ENCODE results near the gene FANK1.
"Not testable (repeated sequence)": the region's sequence is repeated elsewhere in the genome, so short reads cannot be mapped to it uniquely, and the experiment has no call there.

FANK1 gene

DNA sequence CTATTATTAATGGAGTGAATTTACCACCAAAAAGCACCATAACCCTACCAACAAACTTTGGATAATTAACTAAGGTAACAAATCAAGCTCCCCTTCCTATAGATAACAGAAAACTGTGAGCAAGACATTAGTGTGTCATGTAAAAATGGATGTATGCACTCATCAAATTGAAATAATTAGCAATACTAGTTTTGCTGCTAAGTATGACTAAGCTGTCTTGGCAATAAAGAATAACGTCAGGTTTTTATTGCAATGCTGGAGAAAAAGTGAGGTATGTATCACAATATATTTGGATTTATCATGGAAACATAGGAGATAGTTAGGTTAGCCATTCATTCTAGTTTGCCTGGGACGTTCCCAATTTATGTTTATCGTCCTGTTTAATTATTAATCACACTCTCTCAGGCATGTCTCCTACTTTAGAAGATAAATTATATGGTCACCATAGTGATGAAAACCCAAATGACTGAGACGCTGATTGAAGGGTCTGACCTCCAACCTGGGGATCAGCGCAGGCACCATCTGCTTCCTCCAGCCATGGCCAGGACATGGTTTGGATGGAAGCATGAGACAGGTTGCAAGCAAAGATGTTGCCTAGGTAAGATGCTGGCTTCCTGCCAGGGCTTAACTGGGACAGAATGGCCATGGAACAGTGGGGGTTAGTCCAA, 125.6 kb downstream of the FANK1 start:
- DNase-seq = no peak
- CTCF ChIA-PET = no interaction called here
- Mint-ChIP-seq H3K9me3 (no peaks in the 10 kb centered on the region), H3K4me3 (no peak overlapping the region), H3K27me3 (no peaks in the 10 kb centered on the region), H3K4me1 (no peaks in the 10 kb centered on the region), H3K27ac (no peak overlapping the region), H3K36me3 (no peaks in the 10 kb centered on the region)

DNA sequence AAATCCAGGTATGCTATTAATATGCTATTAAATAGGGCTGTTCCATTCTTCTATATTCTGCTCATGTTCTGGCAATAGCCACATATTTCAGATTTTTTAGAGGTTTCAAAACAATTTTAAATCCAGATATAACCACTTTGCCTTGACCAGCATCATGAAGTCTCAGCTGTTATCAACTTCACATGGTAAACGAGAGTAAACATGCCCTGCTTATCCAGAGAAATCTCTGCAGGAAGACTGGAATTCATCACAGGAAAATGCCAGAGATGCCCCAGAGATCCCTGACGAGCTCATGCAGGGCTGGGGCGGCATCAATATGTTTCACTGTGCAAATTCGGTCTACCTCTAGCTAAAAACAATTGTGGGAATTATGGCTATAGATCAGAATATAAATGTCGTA, 126.5 kb downstream of the FANK1 start:
- Mint-ChIP-seq H3K27ac (no peak overlapping the region), H3K27me3 (no peaks in the 10 kb centered on the region), H3K9me3 (no peaks in the 10 kb centered on the region), H3K4me1 (no peaks in the 10 kb centered on the region), H3K4me3 (no peak overlapping the region), H3K36me3 (no peaks in the 10 kb centered on the region)
- CTCF ChIA-PET = no interaction called here
- no peak for DNase-seq

DNA sequence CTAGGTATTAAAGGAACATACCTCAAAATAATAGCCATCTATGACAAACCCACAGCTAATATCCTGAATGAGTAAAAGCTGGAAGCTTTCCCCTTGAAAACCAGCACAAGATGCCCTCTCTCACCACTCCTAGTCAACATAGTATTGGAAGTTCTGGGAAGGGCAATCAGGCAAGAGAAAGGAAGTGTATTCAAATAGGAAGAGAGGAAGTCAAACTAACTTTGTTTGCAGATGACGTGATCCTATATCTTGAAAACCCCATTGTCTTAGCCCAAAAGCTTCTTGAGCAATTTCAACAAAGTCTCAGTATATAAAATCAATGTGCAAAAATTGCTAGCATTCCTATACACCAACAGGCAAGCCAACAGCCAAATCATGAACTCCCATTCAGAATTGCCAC, 131.3 kb downstream of the FANK1 start:
- no peak for DNase-seq
- no peaks in the 10 kb centered on the region for H3K27me3 Mint-ChIP-seq
- H3K4me3 Mint-ChIP-seq = no peak overlapping the region
- no peaks in the 10 kb centered on the region for H3K4me1 Mint-ChIP-seq
- CTCF ChIA-PET = interaction anchor here (1.3 kb wide), 1 partner anchor 10 kb away, joined by 3 read pairs; no protein-coding TSS in a partner anchor
- H3K36me3 Mint-ChIP-seq = no peaks in the 10 kb centered on the region
- no peak overlapping the region for H3K27ac Mint-ChIP-seq
- peaks cover 5% of the 10 kb centered on the region for H3K9me3 Mint-ChIP-seq

DNA sequence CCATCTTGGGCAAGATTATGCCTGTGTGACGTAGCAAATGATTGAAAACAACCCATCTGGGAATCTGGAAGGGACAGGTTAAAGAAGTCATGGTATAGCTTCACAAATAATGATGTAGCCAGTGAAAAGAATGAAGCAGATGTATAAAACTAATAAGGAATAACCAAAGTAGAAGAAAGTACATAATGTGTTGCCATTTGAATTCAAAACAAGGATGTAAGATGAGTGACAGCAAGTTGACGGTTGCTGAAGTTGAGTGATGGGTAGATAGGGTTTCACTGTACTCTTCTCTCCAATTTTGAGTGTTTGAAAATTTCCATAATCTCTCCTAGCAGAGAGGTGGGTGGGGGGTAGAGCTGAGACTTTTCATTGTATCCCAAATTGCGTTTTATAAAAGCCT, 133.6 kb downstream of the FANK1 start:
- Mint-ChIP-seq H3K36me3 (no peaks in the 10 kb centered on the region), H3K27me3 (peaks cover 4% of the 10 kb centered on the region), H3K4me3 (no peak overlapping the region), H3K9me3 (peaks cover 5% of the 10 kb centered on the region), H3K4me1 (no peaks in the 10 kb centered on the region), H3K27ac (no peak overlapping the region)
- no peak for DNase-seq
- CTCF ChIA-PET = no interaction called here

DNA sequence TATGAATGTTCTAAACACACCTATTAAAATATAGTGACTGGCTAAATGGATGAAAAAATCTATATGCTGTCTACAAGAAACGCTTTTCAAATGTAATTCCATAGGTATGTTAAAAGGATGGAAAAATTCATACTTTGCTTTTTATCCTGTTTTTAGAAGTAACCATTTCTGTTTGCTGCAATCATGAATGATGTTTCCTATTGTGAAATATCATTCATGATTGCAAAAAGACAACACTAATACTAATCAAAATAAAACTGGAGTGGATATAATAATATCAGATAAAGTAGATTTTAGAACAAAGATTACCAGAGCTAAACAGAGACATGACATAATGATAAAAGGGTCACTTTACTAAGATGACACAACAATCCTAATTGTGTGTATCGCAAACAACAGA, 138.2 kb downstream of the FANK1 start:
- no peak for DNase-seq
- Mint-ChIP-seq H3K27me3 (peaks cover 4% of the 10 kb centered on the region), H3K4me3 (no peak overlapping the region), H3K27ac (no peak overlapping the region), H3K36me3 (no peaks in the 10 kb centered on the region), H3K9me3 (no peaks in the 10 kb centered on the region), H3K4me1 (no peaks in the 10 kb centered on the region)
- CTCF ChIA-PET = no interaction called here

DNA sequence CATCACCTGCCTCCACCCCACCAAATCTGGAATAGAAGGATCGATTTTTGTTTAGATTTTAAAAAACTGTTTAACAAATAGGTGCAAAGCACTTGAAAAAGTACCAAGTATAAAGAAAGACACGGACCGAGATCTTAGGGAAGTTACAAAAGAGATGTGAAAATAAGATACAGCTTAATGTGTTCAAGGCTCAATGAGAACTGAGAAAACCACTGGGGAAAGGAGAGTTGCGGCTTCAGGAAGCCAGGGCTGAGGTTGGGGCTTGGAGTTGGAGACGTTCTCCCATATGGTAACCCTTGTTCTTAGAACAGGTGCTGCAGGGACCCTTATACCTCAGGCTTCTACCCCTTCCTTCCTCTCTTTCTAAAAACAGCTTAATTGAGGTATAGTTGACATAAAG, 140.2 kb downstream of the FANK1 start:
- CTCF ChIA-PET = no interaction called here
- no peaks in the 10 kb centered on the region for H3K4me1 Mint-ChIP-seq
- no peak for DNase-seq
- H3K4me3 Mint-ChIP-seq = no peak overlapping the region
- no peaks in the 10 kb centered on the region for H3K9me3 Mint-ChIP-seq
- no peaks in the 10 kb centered on the region for H3K36me3 Mint-ChIP-seq
- H3K27me3 Mint-ChIP-seq = peaks cover 4% of the 10 kb centered on the region
- H3K27ac Mint-ChIP-seq = no peak overlapping the region

DNA sequence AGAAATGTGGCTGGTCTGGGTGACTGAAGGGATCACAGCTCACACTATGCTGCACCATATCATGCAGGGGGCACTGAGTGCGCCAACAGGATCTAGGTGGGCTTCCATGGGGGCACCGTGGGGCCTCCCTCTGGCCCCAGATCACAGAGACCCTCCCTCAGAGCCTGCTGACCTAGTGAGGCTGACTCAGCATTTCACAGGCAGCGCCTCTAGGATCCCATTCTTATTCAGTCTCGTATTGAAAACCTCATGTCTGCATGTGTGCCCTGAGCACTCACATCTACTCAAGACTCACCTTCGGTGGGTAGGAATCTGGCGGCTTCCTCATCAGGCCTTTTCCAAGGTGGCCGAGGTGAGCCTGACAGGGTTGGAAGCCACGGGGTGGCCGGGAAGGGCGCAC, 141.6 kb downstream of the FANK1 start:
- H3K27ac Mint-ChIP-seq = no peak overlapping the region
- no peak overlapping the region for H3K4me3 Mint-ChIP-seq
- H3K27me3 Mint-ChIP-seq = peaks cover 4% of the 10 kb centered on the region
- no peaks in the 10 kb centered on the region for H3K36me3 Mint-ChIP-seq
- H3K4me1 Mint-ChIP-seq = peaks cover 4% of the 10 kb centered on the region
- CTCF ChIA-PET = no interaction called here
- H3K9me3 Mint-ChIP-seq = no peaks in the 10 kb centered on the region
- no peak for DNase-seq

DNA sequence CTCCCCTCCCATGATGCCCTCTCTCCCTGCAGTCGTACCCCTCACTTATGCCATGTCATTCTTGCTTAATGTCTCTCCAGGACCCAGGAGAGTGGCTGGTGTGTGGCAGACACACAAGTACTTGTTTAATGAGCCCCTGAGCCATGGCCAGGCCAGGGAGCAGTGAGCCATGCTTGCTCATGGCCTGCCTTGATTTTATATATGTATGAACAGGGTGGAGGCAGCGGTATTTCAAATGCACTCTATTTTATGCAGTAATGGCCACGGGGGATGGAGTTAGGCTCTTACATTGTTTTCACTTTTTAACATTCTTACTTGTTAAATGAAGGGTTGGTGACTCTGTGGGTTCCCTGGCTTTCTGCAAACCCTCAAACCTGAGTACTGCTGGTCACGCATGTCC, 144.8 kb downstream of the FANK1 start:
- CTCF ChIA-PET = no interaction called here
- DNase-seq = no peak
- no peak overlapping the region for H3K4me3 Mint-ChIP-seq
- no peaks in the 10 kb centered on the region for H3K36me3 Mint-ChIP-seq
- H3K9me3 Mint-ChIP-seq = peaks cover 2% of the 10 kb centered on the region
- H3K4me1 Mint-ChIP-seq = peaks cover 4% of the 10 kb centered on the region
- no peak overlapping the region for H3K27ac Mint-ChIP-seq
- no peaks in the 10 kb centered on the region for H3K27me3 Mint-ChIP-seq

DNA sequence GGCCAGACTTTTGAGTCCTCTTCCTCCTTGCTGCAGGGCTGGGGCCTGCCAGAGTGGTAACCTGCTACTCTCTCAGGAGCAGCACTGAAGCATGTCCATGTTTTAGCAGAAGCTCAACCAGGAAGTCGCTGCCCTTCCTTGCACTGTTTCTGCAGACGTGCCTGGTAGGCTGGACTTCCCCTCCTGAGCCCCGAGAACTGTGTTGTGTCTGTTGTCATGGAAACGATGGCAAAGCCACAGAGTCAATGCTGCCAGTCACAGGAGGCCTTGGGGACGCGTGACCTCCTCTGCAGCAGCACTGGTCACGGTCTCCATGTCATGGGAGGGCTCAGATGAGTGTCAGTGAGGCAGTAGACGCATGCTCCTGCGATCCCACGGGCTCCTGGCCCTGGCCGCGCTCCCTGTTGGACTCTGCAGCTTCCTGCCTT, 145.5 kb downstream of the FANK1 start:
- CTCF ChIA-PET = no interaction called here
- H3K36me3 Mint-ChIP-seq = no peaks in the 10 kb centered on the region
- peaks cover 2% of the 10 kb centered on the region for H3K9me3 Mint-ChIP-seq
- DNase-seq = peak; percentile 60
- no peak overlapping the region for H3K4me3 Mint-ChIP-seq
- no peaks in the 10 kb centered on the region for H3K27me3 Mint-ChIP-seq
- peaks cover 4% of the 10 kb centered on the region for H3K4me1 Mint-ChIP-seq
- H3K27ac Mint-ChIP-seq = no peak overlapping the region

DNA sequence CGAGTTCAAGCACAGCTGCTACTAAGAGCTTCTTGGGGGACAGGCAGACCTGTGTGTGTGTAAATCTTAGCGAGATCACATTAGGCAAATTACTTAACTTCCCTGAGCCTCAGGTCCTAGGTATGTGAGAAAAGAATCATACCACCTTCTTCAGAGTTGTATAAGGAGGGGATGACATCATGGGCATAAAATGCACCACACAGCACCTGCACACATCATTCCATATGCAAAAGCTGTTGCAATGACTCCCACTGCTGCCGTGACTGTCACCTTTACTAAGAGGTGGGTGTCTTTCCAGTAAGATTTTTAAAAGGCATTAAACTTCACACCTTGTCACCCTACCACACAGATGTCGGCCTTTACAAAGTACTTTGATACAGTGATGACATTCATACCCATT, 146.0 kb downstream of the FANK1 start:
- H3K4me1 Mint-ChIP-seq = peaks cover 4% of the 10 kb centered on the region
- H3K9me3 Mint-ChIP-seq = peaks cover 2% of the 10 kb centered on the region
- H3K4me3 Mint-ChIP-seq = no peak overlapping the region
- CTCF ChIA-PET = no interaction called here
- H3K27me3 Mint-ChIP-seq = no peaks in the 10 kb centered on the region
- H3K36me3 Mint-ChIP-seq = no peaks in the 10 kb centered on the region
- H3K27ac Mint-ChIP-seq = no peak overlapping the region
- no peak for DNase-seq

DNA sequence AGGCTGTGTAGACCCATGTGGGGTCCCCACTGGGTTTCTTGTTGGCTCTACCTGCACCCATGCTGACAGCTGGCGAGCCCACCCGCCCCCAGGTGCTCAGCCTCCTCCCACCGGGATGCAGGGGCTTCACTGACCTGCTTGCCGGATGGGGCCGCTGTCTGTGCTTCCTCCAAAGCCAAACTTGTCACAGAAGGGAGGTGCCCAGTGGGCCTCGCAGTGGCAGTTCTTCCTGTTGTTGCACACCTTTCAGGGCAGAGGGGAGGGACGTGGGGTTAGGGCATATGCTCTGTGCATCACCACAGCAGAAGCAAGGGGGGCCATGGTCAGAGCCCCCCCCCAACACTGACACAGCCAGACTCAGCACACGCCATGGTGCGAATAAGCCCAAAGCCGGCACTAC, 146.5 kb downstream of the FANK1 start:
- DNase-seq = no peak
- Mint-ChIP-seq H3K9me3 (peaks cover 2% of the 10 kb centered on the region), H3K4me3 (no peak overlapping the region), H3K4me1 (peaks cover 4% of the 10 kb centered on the region), H3K36me3 (no peaks in the 10 kb centered on the region), H3K27ac (no peak overlapping the region), H3K27me3 (no peaks in the 10 kb centered on the region)
- CTCF ChIA-PET = no interaction called here

DNA sequence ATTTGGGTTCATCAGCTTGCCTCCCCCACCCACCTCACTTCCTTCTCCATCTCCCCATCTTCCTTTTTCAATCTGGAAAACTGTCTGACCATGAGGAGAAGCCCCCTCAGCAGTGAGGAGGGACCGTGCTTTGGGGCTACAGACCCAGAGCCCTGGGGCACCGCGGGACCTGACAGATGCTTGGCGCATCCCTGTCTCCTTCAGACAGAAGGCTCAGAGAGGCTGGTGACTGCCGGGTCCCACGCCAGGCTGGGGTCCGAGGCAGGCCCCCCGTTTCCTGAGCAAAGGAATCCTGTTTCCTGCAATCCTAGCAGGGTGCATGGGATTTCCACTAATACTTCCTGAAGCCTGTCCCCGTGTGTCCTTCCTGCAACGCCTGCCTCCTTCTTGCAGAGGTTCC, 147.0 kb downstream of the FANK1 start:
- H3K27me3 Mint-ChIP-seq = no peaks in the 10 kb centered on the region
- no peak for DNase-seq
- H3K36me3 Mint-ChIP-seq = no peaks in the 10 kb centered on the region
- peaks cover 2% of the 10 kb centered on the region for H3K9me3 Mint-ChIP-seq
- H3K4me1 Mint-ChIP-seq = peaks cover 4% of the 10 kb centered on the region
- H3K27ac Mint-ChIP-seq = no peak overlapping the region
- CTCF ChIA-PET = no interaction called here
- H3K4me3 Mint-ChIP-seq = no peak overlapping the region

DNA sequence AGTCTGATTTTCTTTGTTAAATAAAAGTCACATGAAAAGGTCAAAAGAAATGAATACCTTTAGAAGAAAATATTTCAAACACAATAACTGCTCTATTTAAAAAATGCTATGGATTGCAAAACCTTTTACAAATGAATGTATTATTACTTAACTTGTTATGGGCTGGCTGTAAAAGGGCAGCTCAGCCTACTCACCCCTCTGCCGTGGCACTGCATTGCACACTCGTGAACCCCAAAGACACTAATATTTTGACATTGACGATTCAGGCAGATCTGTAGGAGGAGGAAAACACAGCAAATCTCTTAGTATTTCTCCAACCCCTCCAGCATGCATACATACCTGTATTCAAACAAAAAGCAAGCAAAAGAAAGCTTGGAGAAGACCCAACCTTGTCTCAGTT, 149.5 kb downstream of the FANK1 start:
- CTCF ChIA-PET = no interaction called here
- Mint-ChIP-seq H3K4me1 (peaks cover 4% of the 10 kb centered on the region), H3K9me3 (peaks cover 2% of the 10 kb centered on the region), H3K27me3 (no peaks in the 10 kb centered on the region), H3K27ac (no peak overlapping the region), H3K36me3 (no peaks in the 10 kb centered on the region), H3K4me3 (no peak overlapping the region)
- no peak for DNase-seq

DNA sequence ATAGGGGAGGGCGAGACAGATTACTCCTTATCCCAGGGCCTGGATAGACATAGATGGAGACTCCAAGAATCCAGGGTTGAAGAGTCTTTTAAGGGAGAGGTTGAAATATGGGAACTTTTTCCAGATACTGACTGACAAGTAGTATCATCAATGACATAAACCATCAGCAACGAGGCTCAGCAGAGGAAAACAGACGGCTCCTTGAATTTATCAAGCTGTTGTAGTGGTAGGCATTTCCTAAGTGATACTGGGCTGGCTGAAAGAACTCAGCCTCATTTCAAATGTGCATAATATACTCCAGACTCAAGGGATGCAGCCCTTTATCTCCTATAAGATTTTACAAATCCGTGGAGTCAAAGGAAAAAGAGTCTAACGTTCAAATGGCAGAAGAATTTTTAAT, 150.5 kb downstream of the FANK1 start:
- DNase-seq = no peak
- Mint-ChIP-seq H3K36me3 (no peaks in the 10 kb centered on the region), H3K4me1 (peaks cover 3% of the 10 kb centered on the region), H3K9me3 (peaks cover 2% of the 10 kb centered on the region), H3K27me3 (no peaks in the 10 kb centered on the region), H3K4me3 (no peak overlapping the region), H3K27ac (no peak overlapping the region)
- CTCF ChIA-PET = no interaction called here

DNA sequence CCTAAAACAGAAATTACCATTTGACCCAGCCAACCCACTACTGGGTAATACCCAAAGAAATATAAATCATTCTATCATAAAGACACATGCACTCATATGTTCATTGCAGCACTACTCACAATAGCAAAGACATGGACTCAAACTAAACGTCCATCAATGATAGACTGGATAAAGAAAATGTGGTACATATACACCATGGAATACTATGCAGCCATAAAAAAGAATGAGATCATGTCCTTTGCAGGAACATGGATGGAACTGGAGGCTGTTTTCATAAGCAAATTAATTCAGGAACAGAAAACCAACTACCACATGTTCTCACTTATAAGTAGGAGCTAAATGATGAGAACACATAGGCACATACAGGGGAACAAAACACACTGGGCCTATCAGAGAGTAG, 151.4 kb downstream of the FANK1 start:
- H3K27ac Mint-ChIP-seq, H3K36me3 Mint-ChIP-seq, H3K27me3 Mint-ChIP-seq, H3K4me3 Mint-ChIP-seq, H3K9me3 Mint-ChIP-seq, CTCF ChIA-PET, H3K4me1 Mint-ChIP-seq, DNase-seq: not testable (repeated sequence)

Measured in activated naive CD4-positive, alpha-beta T cell treated with anti-CD3 and anti-CD28 coated beads, Interleukin-2, amount 10 ng/mL, durations not matched to agents 7 days and 5 days (primary cell).